HAP-1 (cell line): Measurements from ENCODE around the gene CD79A.

Experiments used
- DNase-seq, 2 experiments: peaks; one replicate each; pipeline ENCODE4 v3.0.0-alpha.2; 2016 to 2020; ENCODE audit warnings: low spot score in 2 of 2
- H3K27me3 ChIP-seq: fragments of 250-450 bp; sonication (Bioruptor Pico); 2 replicates; pipeline ENCODE4 v1.5.1; 2020; ENCODE audit warnings: low read depth, mild to moderate bottlenecking, moderate library complexity
- H3K36me3 ChIP-seq: fragments of 250-450 bp; sonication (Bioruptor Pico); replicated peaks from 2 replicates; pipeline ENCODE4 v1.5.1; 2020; ENCODE audit warnings: mild to moderate bottlenecking
- H3K4me1 ChIP-seq: fragments of 250-450 bp; sonication (Bioruptor Pico); 2 replicates; pipeline ENCODE4 v1.5.1; 2020; ENCODE audit warnings: mild to moderate bottlenecking
- H3K4me3 ChIP-seq: fragments of 250-450 bp; sonication (Bioruptor Pico); 2 replicates; pipeline ENCODE4 v1.5.1; 2020; ENCODE audit warnings: mild to moderate bottlenecking, moderate library complexity
- H3K9me3 ChIP-seq: fragments of 250-450 bp; sonication (Bioruptor Pico); 2 replicates; pipeline ENCODE4 v1.5.1; 2020; ENCODE audit warnings: mild to moderate bottlenecking, moderate library complexity
- in situ Hi-C: fragments of 300-500 bp; cut with MboI; formaldehyde crosslinking; loops from 3 replicates; pipeline ENCODE4 v1.14.3; 2020; ENCODE audit warnings: low sequenced_read_pairs, inconsistent platforms, mixed read lengths

CD79A gene

GRCh38 chr19:41927497-41928192, 50.6 kb downstream of the CD79A start:
- H3K27me3 ChIP-seq = peaks cover 16% of the 10 kb centered on the region; the same call in 1 of the 2 replicates
- in situ Hi-C loops = no loop called here

GRCh38 chr19:41928221-41928683, 51.2 kb downstream of the CD79A start, which contains the start of gene ERFL:
TSS of gene ERFL (minus strand) at chr19:41928449. CDS start at chr19:41912919, 15,530 bp downstream.
- H3K36me3 ChIP-seq = no peaks in the 10 kb centered on the region
- peaks cover 21% of the 10 kb centered on the region; the same call in 1 of the 2 replicates for H3K27me3 ChIP-seq
- peak within 1 kb of the TSS; percentile 32 for H3K4me3 ChIP-seq
- H3K9me3 ChIP-seq = no peaks in the 10 kb centered on the region
- peak; percentile 41 to 63 for DNase-seq
- no peaks in the 10 kb centered on the region for H3K4me1 ChIP-seq
- in situ Hi-C loops = no loop called here

More at GRCh38 chr19:41927497-41928192, 50.6 kb downstream of the CD79A start:
- Histone ChIP-seq H3K9me3 (no peaks in the 10 kb centered on the region), H3K4me3 (peak overlapping the region; percentile 32), H3K4me1 (no peaks in the 10 kb centered on the region), H3K36me3 (no peaks in the 10 kb centered on the region)
- DNase-seq = peak in 1 of 2 experiments; percentile 48

GRCh38 chr19:41928754-41929535, 51.9 kb downstream of the CD79A start:
- no peak for DNase-seq
- Histone ChIP-seq H3K4me1 (no peaks in the 10 kb centered on the region), H3K36me3 (no peaks in the 10 kb centered on the region), H3K9me3 (no peaks in the 10 kb centered on the region), H3K4me3 (peak overlapping the region; percentile 32), H3K27me3 (peaks cover 25% of the 10 kb centered on the region; the same call in 1 of the 2 replicates)
- in situ Hi-C loops = no loop called here

GRCh38 chr19:41929536-41930071, 52.5 kb downstream of the CD79A start:
- Histone ChIP-seq H3K4me1 (no peaks in the 10 kb centered on the region), H3K9me3 (no peaks in the 10 kb centered on the region), H3K36me3 (no peaks in the 10 kb centered on the region), H3K4me3 (no peak overlapping the region), H3K27me3 (peaks cover 25% of the 10 kb centered on the region; the same call in 1 of the 2 replicates)
- no peak for DNase-seq
- in situ Hi-C loops = no loop called here

- H3K9me3 ChIP-seq = no peaks in the 10 kb centered on the region
- peaks cover 30% of the 10 kb centered on the region for H3K27me3 ChIP-seq
- no peak for DNase-seq
- H3K4me1 ChIP-seq = no peaks in the 10 kb centered on the region
- in situ Hi-C loops = no loop called here
- no peak overlapping the region for H3K4me3 ChIP-seq
- H3K36me3 ChIP-seq = no peaks in the 10 kb centered on the region
Observed at GRCh38 chr19:41930322-41930722, 53.2 kb downstream of the CD79A start.
